DMS153 treated with DMSO at 0.1 percent for 48 hours (cell line): ENCODE data around the gene LIAS.
A peak's percentile ranks its signal among the peaks of the same experiment; 100 is the strongest.
"Not testable (repeated sequence)": the region's sequence is repeated elsewhere in the genome, so short reads cannot be mapped to it uniquely, and the experiment has no call there.

Experiments
- DNase-seq: peaks from one replicate; lab custom pipeline; 2025; ENCODE audit not compliant: unreplicated experiment; lab: John Stamatoyannopoulos, UW

LIAS gene

GRCh38 chr4:39458505-39459300 is at the start of gene LIAS, which contains the start of gene RPL9:
Gene LIAS, plus strand, starts transcription at chr4:39459056. Its CDS starts 62 bp downstream, at chr4:39459118.
Gene RPL9, minus strand, starts transcription at chr4:39458922. Its CDS starts 483 bp downstream, at chr4:39458439.
- peak; percentile 53 for DNase-seq

GRCh38 chr4:39410415-39410814 is 48.4 kb upstream of the LIAS start:
- DNase-seq, result no peak

- not testable (repeated sequence) for DNase-seq
Observed at GRCh38 chr4:39411561-39411960, 47.3 kb upstream of the LIAS start.

- no peak for DNase-seq
Observed at GRCh38 chr4:39415678-39416283, 43.1 kb upstream of the LIAS start.

GRCh38 chr4:39422247-39422646 is 36.6 kb upstream of the LIAS start:
- no peak for DNase-seq

- DNase-seq, result not testable (repeated sequence)
Observed at GRCh38 chr4:39425297-39425696, 33.6 kb upstream of the LIAS start.

- DNase-seq, result no peak
Observed at GRCh38 chr4:39426728-39427127, 32.1 kb upstream of the LIAS start.

GRCh38 chr4:39427520-39428114 is 31.2 kb upstream of the LIAS start:
- DNase-seq, result no peak

GRCh38 chr4:39429476-39430334 is 29.2 kb upstream of the LIAS start:
- no peak for DNase-seq

GRCh38 chr4:39433878-39434492 is 24.9 kb upstream of the LIAS start:
- no peak for DNase-seq

GRCh38 chr4:39435659-39436563 is 22.9 kb upstream of the LIAS start:
- no peak for DNase-seq

- no peak for DNase-seq
Observed at GRCh38 chr4:39441593-39441992, 17.3 kb upstream of the LIAS start.

- DNase-seq, result no peak
Observed at GRCh38 chr4:39442998-39443397, 15.9 kb upstream of the LIAS start.

- DNase-seq, result no peak
Observed at GRCh38 chr4:39446483-39446841, 12.4 kb upstream of the LIAS start.

- DNase-seq, result no peak
Observed at GRCh38 chr4:39446842-39447573, 11.8 kb upstream of the LIAS start.

- DNase-seq, result no peak
Observed at GRCh38 chr4:39450618-39451017, 8.2 kb upstream of the LIAS start.

- no peak for DNase-seq
Observed at GRCh38 chr4:39451423-39452023, 7.3 kb upstream of the LIAS start.

- DNase-seq, result no peak
Observed at GRCh38 chr4:39452153-39452859, 6.5 kb upstream of the LIAS start.
